Stimulated activated CD4-positive, alpha-beta T cell treated with anti-CD3 and anti-CD28 coated beads, Interleukin-4, amount 100 ng/mL, for 1 hour (primary cell): Measurements from ENCODE around the gene KLF7.
"Not testable (repeated sequence)": the region's sequence is repeated elsewhere in the genome, so short reads cannot be mapped to it uniquely, and the experiment has no call there.

Source experiments
- DNase-seq: peaks from one replicate; pipeline ENCODE4 v3.0.0-alpha.2; 2020

KLF7 gene

DNA sequence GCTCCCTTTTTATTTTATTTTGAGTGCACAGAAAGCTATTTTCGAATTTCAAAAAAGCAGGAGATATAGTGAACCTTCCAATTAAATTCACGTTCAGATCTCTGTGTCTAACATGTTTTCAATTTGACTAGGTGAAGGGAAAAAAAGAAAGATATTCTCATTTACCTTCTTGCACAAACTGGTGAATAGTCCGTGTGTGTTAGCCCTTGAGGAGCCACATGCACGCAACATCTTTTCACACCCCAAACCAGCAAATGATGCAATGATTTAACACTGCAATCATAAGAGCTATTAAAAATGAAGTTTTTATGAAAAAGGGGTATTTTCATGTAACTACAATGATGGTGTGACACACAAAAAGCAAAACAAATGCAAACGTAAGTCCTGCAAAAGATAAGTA, 116.6 kb downstream of the KLF7 start:
- DNase-seq = no peak

DNA sequence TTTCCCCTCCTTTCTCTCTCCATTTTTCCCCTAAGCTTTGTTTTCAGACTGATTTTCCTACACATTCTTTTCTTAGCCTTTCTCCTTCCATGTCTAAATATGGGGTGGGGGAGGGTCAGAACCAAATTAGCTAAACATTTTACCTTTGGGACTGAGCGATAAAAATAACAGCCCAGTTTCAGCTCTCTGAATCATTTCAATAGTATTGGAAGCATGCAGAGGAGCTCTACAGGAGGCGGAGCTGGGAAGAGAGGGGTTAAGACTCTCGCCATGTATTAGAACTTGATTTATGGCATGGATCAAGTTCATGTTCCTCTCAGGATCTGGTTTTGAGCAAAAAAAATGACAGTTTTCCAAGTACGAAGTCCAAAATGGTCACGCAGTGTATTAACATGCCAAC, 117.3 kb downstream of the KLF7 start:
- DNase-seq = no peak

DNA sequence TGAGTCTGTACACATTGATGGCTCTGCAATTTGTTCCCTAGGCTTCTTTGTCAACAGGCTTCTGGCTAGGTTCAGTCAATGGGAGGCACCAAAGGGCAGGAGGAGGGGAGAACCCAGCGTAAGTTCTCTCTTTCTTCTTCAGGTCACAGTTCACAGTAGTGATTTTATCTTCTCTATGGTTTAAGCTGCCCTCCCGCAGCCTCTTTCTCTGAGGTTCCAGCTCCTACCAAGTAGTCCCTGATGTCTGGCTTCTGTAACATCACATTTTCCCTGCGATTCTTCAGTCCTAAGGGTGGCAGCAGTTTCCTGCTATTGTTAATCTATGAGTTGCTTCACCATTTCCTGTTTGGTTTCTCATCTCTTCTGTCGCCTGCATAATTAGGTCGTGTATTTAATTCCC, 119.0 kb downstream of the KLF7 start:
- no peak for DNase-seq

DNA sequence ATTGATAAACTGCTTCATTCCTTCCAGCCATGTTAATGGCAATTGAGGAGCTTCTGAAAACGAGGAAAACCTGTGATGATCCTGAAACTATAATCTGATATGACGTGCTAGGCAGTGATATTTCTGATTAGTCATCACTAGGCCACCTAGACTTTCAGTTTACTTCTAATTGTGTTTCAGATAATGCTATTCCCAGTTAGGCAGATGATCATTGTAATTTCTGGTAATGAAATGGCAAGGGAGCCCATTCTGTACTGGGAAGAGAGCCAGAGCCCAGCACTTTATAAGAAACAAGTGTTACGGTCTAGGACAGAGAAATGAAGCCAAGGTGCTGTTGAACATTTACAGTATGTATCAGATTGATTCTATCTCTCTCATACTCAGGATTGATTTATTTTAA, 120.2 kb downstream of the KLF7 start:
- DNase-seq = no peak

DNA sequence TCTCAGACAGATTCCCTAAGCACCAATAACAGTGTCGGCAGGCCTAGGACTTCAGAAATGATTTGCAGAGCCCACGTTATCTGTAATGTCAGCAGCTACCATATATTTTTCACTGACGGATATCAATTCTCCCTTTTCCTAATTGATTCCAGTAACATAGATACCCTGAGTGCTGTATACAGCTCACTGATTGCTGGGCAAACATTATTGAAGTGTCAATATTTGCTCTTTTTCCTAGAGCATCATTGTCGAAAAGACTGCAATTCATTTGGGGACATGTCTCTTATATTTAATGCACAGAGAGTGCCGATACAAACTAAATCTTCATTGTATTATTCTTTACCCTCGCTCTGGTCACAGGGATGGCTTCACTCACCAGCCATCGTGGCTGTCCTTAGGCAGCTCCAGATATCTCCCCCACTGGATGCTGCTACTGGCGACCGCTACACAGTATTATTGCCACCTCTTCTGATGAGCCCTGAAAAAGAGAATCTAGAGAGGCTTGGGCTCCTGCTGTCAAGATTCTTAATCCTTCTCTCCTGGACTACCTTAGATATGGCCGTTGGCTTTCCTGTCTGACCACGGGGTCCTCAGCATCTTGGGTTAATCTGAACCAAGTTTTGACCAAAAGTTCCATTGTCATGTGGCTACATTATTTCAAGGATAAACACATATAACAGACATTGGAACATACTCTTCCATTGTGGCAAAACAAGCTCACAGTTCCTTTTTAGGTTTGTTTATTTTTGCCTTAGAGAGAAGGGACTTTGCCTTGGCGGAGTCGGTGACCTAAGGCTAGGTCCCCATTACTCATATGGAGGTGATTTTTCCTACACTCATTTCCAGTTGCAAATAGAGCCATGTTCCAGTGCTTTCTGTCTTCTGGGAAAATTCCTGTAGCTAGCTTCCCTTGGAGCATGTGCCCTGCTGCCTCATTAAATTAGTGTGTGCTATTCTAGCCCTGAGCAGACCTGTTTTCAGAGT, 121.1 kb downstream of the KLF7 start:
- DNase-seq = no peak

DNA sequence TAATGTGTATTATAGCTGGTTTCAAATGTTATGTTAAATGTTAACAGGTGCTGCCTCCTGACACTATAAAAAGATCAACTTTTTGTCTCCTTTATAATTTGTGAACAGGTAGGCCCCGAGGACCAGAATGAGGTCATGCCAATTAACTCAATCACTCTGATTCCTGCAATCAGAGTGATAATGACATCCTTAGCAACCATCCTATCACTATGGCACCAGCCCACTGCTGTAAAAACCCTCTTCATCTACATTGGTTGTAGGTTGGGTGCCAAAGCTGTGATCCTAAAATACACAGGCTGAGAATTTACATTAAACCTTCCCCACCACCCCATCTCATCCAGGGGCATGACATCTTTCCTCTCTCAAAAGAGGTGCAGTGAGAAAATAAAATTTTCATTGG, 122.9 kb downstream of the KLF7 start:
- DNase-seq = no peak

DNA sequence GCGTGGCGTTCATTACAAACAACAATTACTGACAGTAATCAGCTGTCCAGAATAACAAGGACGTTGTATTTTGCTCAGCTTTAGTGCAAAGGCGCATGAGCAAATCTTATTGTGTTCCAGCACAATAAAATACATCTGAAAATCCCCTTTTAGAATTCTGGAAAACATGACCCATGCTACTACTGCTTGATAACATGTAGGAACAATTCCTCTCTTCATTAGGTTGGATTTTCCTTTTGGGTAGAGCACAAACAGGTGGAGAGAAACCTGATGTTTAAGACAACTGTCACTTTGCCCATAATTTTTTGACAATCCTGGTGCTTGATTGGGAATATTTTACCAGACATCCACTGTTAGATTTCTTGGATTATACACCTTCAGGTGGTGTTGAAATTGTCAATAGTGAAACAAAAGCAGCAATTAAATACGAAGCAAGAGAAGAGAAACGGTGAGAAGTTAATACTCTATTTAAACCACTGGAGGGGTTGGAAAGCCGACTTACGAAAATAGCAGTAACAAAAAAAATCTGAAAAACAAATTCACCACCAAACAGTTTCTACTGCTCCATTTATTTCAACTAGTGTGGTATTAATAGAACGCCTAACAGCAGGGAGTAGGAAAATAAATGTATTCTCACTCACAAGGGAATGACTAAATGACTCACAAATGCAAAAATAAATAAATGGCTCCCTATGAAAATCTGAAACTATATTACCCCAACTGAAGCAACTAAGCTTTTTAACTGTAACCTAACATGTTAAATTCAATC, 123.8 kb downstream of the KLF7 start:
- DNase-seq = no peak

DNA sequence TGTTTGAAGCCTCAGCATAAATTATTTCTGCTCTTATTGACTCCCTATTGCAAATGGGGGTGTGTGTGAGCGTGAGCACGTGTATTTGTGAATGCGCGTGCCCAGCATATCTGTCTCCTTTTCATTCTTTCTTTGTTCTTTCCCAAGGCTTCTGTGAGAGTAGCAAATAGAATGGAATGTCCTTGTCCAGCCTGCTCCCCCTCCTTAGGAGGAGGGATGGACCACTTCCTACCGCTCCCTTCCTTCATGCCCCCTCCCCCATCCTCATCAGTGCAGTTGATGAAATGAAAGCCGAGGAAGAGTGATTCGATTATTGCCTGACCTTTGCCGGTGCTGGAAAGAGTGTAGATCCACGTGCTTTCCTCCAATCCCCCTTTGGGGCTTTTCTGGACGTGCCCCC, 124.5 kb downstream of the KLF7 start:
- no peak for DNase-seq

DNA sequence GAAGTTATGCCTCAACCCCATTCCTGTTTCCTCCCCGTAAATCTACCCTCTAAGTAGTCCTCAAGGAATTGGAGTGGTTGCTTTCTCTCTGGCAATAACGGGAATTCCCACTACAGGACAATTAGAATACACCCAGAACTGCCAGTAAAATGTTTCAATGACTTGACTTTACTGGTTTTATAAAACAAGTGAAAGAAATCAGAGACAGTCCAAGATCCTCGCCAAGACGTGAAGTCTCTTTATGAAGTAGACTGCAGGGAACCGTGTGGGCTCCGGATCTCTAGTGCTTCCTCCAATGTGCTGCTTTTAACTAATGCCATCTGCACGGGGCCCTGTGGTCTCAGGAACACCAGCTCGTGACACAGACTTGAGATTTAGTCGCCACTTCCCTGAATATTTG, 125.1 kb downstream of the KLF7 start:
- no peak for DNase-seq

DNA sequence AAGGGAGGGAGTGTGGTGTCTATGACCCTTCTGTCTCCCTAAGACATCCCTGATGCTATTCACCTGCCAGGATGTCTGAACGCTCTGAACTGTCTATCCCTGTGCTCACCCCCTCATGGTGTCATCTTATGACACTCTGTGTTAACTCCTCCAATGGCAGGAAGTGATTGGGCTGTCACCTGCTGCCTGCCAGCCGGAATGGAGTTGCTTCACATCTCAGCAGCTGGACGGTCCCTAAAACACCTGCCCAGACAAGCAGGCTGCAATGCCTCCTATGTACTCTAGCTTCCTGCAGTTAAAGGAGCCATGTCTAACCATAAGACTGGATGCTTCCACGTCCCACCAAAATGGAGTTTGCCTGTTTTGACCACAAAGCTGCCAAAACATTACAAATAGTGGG, 126.5 kb downstream of the KLF7 start:
- no peak for DNase-seq

DNA sequence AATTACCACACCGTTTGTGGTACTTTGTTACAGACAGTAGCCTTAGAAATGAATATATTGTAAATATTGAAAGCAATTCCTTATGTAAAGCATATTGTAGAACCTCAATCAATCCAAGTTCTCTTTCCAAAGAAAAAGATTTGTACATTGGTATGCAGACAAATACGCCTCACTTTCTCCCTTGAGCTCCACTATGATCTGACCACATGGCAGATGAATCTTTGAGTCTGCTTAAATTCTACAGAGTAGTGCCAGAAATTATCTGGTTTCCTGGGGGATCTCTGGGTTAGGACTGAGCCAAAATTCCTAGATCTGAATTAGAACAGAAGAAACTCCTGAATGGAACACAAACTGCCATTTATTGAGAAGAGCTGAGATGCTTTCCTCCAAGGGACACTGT, 127.4 kb downstream of the KLF7 start:
- no peak for DNase-seq

DNA sequence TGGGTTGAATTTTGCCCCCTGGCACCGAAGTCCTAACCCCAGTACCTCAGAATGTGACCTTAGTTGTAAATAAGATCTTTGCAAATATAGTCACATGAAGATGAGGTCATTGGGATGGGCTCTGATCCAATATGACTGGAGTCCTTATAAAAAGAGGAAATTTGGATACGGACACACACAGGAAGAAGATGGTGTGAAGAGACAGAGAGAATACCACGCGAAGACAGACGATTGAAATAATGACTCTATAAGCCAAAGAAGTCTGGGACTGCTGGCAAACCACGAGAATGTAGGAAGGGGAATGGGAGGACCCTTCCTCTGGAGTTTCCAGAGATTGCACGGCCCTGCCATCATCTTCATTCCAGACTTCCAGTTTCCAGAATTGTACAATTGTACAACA, 127.9 kb downstream of the KLF7 start:
- no peak for DNase-seq

DNA sequence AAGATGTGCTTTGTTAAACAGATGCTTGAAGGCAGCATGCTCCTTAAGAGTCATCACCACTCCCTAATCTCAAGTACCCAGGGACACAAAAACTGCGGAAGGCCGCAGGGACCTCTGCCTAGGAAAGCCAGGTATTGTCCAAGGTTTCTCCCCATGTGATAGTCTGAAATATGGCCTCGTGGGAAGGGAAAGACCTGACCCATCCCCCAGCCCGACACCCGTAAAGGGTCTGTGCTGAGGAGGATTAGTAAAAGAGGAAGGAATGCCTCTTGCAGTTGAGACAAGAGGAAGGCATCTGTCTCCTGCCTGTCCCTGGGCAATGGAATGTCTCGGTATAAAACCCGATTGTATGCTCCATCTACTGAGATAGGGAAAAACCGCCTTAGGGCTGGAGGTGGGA, 128.7 kb downstream of the KLF7 start:
- not testable (repeated sequence) for DNase-seq

DNA sequence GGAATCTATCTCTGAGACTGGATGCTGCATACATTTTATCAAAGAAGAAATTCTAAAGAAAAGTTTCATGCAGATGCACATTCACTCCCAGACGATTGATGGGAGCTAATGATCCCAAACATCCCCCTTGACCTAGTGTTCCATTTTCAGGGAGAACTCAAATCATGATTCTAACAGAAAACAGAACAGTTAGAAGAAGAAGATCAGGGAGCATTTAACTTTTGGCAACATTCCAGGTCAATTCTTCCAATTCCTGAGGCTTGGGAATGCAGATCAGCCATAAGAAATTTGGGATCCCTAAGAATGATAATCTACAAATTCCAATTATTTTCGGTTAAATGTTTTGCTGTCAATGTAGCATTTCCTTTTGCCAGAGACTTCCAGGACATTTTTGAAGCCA, 129.9 kb downstream of the KLF7 start:
- no peak for DNase-seq

DNA sequence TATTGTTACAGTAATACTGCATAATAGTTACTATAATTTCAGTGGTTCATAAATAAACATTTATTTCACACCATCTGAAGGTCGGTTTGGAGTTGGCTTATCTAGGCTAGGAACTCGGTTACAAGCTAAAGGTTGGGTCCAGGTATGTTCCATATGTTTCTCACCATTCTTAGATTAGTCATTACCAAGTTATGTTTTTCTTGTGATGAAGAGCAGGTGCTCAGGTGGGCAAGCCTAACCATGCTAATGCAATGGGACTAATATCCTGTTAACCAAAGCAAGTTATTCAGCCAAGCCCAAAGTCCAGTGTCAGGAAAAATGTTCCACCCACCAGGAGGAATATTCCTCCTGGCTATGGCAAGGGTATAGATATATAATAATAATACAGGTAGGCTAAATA, 133.3 kb downstream of the KLF7 start:
- no peak for DNase-seq
